HG03460 (cell line): ENCODE measurements around the gene USH1C.

Experiments used
- ATAC-seq: cut with Tn5 transposase; IDR thresholded peaks from one replicate; pipeline ENCODE4 v1.9.1; 2021; ENCODE audit not compliant: unreplicated experiment

USH1C gene

DNA sequence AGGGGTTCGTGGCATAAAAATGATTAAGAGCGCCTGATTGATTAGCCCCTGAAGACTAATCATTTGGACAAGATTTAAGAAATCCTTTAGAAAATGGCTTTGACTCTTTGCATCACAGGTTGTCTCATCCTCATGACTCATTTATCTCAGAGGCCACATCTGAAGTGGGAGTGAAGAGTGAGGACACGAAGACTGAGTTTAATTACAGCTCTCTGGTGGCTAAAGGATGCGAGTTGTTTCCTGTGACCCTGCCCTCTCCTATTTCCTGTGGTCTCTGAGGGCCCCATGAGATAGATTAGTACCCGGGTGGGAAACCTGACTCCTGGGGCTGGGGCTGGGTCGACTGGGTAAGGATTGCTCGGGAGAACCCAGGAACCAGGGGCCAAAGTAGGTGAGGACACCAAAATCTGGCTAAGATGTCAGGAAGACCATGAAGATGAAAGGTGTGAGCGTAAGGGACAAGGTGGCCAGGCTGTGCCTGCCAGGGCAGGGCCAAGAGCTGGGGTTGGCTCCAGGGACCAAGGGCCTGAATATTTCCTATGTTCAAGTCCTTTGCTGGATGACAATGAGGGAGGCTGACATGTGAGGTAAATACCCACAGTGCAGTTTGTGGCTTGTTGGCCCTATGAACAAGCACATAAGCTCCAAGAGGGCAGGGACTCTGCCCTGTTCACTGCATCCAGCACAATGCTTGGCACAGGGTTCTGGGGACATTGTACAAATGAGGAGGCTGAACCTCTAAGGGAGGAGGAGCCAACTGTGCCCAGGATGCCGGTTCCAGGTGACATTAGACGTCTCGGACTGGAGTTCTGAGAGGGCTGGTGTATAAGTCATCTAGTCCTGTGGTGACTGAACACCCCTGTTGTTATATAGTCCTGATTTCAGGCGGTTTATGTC lies 6.5 kb upstream of the USH1C start:
- ATAC-seq: no peak

DNA sequence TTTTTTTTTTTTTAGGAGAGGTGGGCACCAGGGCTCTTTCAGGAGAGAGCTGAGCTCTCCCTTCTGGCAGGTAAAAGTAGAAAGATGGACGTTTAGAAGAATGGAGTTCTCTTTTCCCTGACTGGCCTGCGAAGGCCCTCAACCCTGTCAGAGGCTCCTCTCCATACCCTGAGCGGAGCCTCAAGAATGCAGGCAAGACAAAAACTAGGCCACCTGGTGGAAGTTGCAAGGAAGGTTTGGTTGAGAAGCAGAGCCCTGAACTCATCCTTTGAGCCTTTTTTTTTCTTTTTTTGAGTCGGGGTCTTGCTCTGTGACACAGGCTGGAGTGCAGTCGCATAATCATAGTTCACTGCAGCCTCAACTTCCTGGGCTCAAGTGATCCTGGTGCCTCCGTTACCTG lies 4.2 kb upstream of the USH1C start:
- ATAC-seq: no peak

DNA sequence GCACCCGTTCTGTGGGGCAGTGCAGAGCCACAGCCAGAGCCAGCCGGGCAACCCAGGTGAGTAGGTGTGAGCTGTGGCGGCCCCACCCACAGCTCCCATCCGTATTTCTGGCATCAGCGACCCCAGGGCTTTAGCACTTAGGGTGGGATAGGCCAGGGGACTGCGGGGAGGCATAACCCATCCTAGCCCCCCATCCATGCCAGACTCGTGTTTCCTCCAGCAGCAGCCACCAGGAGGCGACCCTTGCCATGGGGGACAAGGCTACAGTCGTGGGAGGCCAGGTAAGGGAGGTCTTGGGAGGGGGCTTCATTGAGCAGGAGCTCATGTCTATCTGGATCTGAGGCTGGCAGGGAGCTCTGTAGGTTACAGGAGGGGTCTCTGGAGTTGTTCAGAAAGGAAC lies 3.7 kb upstream of the USH1C start:
- no peak for ATAC-seq

DNA sequence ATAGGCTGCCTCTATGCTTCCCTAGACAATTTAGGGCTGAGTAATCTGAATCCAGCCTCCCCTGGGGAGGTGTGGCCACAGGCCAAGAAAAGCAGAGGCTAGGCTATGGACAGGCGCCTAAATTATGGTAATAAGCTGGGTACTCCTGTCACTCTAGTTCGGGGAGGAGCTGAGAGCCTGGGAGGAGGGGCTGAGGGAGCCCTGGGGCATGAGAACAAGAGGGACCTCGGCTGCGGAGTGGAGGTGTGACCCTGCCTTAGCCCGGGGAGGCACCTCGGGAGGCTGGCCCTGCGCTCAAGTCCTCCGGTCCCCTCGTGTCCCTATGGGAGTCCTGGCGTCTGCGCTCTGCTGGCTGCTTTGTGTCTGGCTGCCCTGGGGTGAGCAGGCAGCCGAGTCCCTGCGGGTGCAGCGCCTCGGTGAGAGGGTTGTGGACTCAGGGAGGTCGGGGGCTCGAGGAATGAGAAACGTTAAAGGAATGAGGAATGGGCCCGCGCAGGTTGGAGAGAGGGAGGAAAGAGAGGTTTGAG lies 2.9 kb upstream of the USH1C start, which contains the start of gene OTOG:
TSS of gene OTOG (plus strand) at position 209 of the 527 bp plus-strand sequence. CDS start at position 323, 114 bp downstream.
- no peak for ATAC-seq

DNA sequence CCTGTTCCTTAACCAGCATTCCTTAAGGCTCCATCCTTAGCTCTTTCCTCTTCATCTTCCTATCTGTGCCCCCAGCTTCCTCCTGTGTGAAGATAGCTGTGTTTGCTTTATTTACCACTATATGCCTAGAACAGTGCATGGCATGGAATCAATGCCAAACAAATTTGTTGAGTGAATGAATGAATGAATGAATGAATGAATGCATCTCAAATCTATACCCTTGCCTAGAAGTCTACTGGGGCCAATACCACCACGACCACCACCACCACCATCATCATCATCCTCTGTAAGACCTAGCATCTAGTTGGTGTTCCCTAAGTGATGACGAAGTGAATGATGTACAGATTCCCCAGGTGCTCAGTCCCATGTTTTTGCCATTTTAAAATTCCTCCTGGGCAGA lies 2.0 kb upstream of the USH1C start:
- ATAC-seq: no peak

DNA sequence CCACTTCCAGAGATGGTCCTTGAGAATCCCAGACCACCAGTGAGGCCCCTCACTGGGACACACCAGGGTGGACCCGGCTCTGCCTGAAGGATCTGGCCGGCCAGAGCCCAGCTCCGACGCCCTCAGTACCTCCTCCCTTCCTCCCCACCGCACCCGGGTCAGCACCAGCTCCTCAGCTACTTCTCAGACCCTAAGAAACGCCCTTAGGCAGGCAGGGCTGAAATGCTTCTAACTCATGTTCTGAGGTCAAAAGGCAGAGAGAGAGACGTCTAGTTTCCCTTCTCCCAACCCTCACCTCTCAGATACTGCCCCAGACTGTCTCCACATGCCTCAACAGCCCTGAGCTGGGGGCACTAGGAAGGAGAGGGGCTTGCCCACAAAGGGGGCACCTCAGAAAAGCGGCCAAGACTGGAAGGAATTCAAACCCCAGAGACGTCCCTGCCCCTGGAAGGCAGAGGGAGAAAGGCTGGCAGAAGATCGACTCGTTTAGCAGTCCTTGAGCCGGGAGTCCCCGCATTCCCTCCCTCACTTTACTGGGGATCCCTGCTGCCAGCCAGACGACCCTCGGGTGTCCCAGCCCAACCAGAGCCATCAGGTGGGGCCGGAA lies 539 bp downstream of the USH1C start:
- no peak for ATAC-seq

DNA sequence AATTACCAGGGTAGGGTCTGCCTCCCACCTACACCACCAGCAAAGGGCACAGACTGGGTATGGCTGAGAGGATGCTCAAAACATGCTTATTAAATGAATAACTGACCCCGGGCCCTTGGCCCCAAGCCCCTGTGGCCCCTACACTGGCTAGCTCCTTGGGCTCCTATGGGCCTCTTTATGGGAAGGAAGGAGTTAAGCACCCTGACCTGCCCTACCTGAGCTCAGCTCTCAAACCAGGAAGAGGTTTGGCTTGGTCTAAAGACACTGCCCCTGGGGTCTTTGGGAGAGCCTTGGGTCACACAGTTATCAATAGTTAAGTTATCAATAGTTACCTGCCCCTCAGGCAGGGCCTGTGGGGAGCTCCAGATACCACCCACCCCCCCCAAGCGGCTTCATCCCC lies 1.2 kb downstream of the USH1C start:
- ATAC-seq: no peak

DNA sequence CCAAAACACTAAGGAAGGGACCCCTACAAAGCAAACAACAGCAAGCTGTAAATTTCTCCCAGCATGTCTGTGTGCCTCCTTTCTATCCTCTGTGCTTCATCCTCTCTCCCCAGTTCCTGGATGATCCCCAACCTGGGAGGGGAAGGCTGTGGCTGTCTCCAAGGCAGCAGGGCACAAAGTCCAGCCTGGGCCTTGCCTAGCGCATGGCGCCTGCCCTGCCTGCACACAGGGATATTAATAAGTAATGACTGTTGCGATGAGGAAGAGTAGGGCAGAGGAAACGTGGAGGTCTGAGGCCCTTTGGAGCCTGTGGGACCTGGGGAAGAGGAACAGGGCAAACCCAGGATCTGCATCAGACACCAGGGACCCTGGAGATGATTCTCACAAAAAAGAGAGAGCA lies 2.0 kb downstream of the USH1C start:
- no peak for ATAC-seq

DNA sequence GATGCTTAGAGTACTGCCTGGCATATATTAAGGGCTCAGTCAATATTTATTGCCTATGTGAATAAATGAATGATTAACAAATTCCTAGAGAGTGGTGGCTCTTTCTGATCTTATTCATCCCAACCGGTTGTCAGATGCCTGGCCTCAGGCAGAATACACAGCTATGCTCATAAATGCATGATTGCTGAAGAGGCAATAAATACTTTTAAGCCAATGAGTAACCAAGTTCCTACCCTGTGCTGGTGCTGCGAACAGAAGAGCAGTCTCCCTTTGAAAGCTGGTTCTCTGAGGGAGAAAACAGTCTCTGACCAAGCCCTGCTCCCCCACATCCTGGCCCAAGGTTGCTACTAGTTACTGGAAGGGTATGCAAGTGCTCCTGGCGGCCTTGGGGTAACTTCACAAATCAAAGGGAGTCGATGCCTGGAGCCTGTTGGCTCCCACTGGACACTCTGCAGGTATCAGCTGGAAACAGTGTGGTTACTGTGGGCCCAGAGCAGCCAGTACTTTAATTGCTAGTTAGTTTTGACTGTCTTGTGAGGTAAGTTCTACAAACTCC lies 2.8 kb downstream of the USH1C start:
- ATAC-seq: no peak

DNA sequence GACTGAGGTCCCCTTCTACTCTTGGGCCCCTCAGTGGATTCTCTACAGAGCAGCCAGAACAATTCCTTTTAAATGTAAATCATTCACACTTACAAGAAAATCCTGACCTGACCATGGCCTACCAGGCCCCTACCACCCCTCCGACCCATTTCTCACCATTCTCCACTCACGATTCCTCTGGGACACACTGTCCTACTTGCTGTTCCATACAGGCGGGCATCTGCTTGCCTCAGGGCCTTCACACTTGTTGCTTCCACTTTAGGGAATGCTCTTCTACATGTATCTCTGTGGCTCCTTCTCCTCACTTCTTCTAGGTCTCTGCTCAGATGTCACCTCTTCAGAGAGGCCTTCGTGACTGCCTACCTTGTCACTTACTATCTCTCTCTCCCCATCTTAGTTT lies 3.4 kb downstream of the USH1C start:
- ATAC-seq: no peak

DNA sequence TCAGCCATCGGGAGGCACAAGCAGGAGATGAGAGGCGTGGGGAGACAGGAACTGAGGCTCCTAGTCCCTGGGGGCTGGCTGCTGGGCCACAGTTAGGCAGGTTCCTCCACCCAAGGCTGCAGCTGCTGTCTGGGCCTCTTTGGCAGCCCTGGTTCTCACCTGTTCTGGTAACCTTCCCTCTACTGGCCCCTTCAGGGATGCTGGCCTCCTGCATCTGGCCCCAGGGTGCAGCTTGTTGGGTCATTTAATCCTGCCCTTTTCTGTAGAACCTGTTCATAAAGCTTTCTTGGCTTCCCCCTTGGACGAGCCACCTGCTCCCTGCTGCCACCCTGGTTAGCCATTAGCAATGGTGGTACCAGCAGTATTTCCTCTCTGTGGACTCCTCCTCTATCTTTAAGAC lies 5.5 kb downstream of the USH1C start:
- no peak for ATAC-seq

DNA sequence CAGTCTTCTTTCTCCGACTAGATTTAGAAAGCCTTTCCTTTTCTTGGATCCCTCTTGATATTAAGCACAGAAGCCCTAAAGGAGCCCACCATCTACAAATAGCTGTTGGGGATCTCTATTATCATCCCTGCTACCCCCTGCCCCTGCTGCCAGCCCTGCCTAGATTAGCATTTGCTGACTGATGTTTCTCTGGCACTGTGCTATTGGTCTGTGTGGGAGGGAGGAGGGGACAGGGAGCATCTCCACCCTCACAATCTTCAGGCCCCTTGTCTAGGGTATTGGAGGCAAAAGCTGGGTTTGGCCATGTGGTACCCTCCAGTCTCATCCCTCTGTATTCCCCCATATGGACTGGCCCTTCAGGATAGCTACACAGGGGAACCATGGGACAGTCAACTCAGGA lies 6.2 kb downstream of the USH1C start:
- no peak for ATAC-seq

DNA sequence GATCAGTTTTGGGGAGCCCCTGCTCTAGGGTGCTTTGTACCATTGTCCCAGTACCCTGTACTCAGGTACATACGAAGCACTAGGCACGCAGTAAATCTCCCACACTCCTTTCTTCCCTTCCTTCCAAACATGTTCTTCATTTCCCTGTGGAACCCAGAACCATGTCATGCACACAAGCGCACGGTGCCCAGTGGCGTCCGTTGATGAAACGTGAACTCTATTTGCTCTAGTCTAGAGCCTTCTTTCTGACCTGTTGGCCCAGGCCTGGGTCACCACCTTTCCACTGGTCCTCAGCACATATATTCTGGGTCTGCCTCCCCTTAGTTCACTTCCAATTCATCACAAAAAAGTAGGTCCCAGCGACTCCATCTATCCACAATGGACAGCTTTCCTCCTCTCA lies 7.0 kb downstream of the USH1C start:
- ATAC-seq: no peak

DNA sequence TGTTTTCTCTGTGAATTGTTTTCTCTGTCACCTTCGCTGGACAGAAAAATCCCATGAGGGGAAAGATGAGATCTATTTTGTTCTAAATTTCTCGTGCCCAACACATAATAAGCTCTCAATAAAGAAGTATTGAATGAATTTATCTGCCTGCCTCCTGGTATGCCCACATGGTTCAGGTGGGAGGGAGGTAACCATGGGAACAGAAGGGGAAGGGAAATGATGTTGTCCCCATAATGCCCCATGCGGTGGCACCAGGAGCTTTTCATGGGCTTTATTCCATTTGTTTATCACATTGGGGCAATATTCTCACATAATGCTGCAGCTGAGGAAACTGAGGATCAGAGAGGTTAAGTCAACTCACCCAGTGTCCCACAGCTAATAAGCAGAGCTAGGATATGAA lies 8.7 kb downstream of the USH1C start:
- no peak for ATAC-seq

DNA sequence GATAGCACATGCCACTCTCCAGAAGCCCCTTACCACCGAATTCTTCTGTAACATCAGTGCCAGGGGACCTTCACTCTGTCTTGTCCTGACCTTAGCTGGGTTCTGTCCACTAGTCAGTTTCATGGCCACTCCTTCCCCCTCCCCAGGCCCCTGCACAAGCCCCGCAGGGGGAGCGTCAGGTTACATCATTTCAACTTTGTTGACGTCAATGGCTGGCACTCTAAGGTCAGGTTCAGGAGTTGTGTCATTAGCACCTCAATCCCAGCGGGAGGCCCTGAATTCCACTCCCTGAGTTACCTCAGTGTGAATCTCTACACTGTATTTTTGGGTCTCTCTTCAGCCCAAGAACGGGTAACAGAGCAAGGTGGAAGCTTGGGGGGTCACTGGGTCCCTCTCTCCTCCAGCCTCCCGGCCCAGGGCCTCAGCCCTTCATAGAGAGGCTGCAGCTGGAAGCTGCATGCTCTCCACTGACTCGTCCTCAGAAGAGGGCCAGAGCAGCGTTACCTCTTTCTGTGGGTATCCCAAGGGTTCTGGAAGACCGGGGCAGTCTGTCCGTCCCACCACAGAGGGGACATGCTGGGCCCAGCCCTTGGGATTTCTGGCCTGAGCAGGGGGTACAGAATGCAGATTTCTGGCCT lies 10.3 kb downstream of the USH1C start:
- ATAC-seq: no peak

DNA sequence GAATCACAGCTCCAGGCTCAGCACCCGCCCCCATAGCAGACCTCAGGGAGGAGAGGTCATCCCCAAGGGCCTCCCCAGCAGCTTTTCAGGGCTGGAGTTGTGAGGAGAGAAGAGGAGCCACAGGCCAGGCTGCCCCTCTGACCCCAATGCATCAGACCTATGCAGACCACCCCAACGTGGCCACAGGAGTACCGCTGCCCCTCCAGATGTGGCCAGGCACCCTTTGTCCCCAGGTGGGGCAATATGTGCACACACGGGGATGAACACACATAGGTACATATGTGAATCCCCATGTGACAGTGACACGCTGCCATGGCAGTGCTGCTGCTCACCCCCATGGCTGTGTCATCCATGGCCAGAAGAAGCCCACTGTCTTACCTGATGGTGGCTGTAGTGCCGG lies 10.9 kb downstream of the USH1C start:
- no peak for ATAC-seq

DNA sequence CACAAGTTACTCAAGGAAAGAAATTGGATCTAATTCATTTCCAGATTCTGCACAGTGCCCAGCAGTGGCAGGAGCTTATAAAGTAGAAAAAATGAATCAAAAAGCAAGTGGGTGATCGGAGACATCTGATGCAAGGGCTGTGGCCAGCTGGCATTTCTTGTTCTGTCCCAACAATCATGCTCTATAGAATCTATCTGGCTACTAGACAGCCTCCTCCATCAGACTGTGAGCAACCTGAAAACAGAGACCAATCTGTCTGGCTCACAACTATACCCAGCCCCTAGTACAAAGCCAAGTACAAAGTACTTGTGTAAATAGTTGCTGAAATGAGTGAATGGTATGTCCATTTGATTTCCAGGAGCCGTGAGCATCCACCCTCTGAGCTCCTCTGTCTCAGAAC lies 11.4 kb downstream of the USH1C start:
- no peak for ATAC-seq

DNA sequence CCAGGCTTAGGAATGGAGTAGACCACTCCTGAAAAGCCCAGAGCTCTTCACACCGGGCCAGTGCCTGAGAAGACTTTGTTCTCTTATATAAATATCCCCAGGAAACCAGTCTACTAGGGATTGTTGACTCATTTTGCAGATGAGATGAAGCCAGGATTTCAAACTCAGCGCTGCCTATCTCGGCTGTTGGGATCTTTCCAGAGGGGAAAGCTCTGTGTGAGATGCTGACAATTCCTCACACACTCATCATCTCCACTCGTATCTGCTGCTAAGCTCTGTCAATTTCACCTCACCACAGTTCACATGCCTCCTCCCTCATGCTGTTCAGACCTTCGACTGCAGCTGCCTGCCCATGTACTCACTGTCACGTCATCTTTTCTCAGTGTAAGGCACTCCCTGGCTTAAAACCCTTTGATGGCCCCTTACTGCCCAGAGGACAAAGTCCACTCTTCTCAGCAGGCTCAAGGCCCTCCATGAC lies 12.5 kb downstream of the USH1C start:
- ATAC-seq: no peak

DNA sequence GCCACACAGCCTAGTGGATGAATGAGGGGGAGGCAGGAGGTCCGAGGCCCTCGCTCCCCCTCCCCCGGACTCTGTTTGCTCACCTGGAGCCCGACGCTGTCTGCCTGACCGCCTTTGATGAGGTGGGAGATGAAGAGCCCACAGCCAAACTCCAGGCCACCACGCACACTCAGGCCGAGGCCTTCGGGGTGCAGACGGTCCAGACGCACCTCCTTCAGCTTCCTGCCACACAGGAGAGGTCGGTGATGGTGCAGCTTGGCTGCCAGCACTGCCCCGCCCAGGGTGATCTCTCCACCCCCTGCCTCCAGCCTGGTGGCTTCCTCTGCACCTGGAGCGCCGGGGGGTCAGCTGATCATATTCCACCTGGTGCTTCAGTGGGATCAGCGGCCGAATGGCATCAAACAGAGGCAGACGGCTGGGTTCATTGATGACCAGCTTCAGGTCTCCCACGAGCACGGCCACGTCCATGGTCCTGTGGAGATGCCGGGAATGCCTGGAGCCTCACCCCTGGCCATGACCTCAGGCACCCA lies 13.1 kb downstream of the USH1C start:
- no peak for ATAC-seq

DNA sequence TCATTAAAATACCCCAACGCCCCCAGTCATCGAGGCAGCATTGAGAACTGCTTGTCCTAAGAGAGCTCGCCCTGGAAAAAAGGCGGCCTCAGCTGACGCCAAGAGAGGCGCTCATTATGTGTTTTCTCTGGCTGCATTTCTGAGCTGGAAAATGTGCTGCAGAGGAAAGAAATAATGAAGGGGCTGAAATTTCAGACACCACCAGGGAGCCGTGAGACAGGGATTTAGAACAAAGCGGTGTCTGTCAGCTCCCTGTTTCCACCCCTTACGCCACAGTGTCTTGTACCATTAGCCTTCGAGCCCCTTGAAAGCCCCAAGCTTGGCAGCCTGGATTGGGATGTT lies 14.4 kb downstream of the USH1C start:
- ATAC-seq: no peak
